ENCODE measurements around the gene COBLL1. TPM values are rescaled to one million over a fixed set of nuclear protein-coding genes. Genes with fewer than 3 reads are reported as not detected.

COBLL1 gene
- total RNA-seq, 1 experiment from 2014 or later, result 5.9 TPM

DNA sequence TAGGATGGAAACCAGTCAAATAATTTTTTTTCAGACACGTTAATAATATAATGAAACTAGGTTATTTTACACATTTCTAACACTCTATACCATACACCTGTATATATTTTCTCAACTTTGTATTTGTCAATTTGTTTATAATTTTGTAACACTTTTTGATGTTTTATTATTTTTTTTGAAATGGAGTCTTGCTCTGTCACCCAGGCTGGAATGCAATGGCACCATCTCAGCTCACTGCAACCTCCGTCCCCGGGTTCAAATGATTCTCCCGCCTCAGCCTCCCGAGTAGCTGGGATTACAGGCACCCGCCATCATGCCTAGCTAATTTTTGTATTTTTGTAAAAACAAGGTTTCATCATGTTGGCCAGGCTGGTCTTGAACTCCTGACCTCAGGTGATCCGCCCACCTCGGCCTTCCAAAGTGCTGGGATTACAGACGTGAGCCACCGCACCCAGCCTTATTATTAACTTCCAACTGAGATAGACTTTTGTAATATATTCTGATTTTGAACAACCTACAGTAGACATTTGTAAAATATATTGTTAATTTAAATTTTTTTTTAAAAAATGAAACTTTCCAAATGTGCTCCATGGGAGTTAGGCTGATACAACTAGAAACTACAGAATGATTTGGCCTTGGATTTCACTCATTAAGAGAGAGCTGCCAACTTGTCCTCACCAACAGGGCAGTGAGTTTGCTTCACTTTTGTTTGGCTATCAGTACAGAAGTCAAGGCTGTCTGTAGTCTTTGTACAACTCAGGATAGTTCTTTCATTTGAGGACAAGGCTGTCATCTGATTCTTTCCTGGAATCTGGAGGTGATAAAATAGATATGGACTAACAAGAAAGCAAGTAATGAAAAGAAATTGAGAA, 33.9 kb upstream of the COBLL1 start:
- Histone ChIP-seq H3K9me3 (ENCODE audit: control insufficient read depth, low read depth, low read length) (no peaks in the 10 kb centered on the region), H3K79me1 (ENCODE audit: insufficient read depth, low read depth, low read length, poor library complexity, severe bottlenecking) (no peaks in the 10 kb centered on the region), H3K23me2 (ENCODE audit: insufficient read length, low read depth, low read length, poor library complexity, severe bottlenecking) (no peaks in the 10 kb centered on the region), H3K27ac (ENCODE audit: insufficient read length, low read depth, low read length) (no peak overlapping the region), H2BK5ac (ENCODE audit: insufficient read length, low read length) (no peak overlapping the region), H2BK12ac (ENCODE audit: insufficient read length, low read depth, low read length) (no peak overlapping the region), H4K20me1 (ENCODE audit: control insufficient read depth, insufficient read depth, insufficient read length) (no peaks in the 10 kb centered on the region), H3K27me3 (ENCODE audit: insufficient read depth, low read length) (no peaks in the 10 kb centered on the region), H2AFZ (ENCODE audit: low read length) (no peak overlapping the region), H3K18ac (ENCODE audit: insufficient read length, low read depth, low read length) (no peak overlapping the region), H3K79me2 (ENCODE audit: insufficient read depth, low read length) (no peaks in the 10 kb centered on the region), H4K5ac (ENCODE audit: insufficient read length, low read depth, low read length) (no peak overlapping the region), H2AK5ac (ENCODE audit: insufficient read length, low read length) (no peak overlapping the region), H3K4ac (ENCODE audit: low read depth, low read length) (no peak overlapping the region), H3K23ac (ENCODE audit: insufficient read length, low read depth, low read length) (no peak overlapping the region), H3K9ac (ENCODE audit: extremely low read depth, insufficient read length, low read length) (no peak overlapping the region), H2BK120ac (ENCODE audit: low read depth, low read length, poor library complexity, severe bottlenecking) (no peak overlapping the region), H2BK15ac (ENCODE audit: low read depth, low read length) (no peak overlapping the region), H3K4me2 (ENCODE audit: insufficient read depth, insufficient read length, low read length) (no peak overlapping the region), H3K56ac (ENCODE audit: insufficient read length, low read depth, low read length) (no peak overlapping the region), H4K91ac (ENCODE audit: insufficient read length, low read depth, low read length) (no peak overlapping the region), H3K4me1 (ENCODE audit: insufficient read depth, low read length) (no peaks in the 10 kb centered on the region), H3T11ph (ENCODE audit: low read length) (no peak overlapping the region), H4K8ac (replicated peaks; ENCODE audit: insufficient read length, low read depth, low read length) (no peak overlapping the region), H2BK20ac (ENCODE audit: low read depth, low read length, poor library complexity, severe bottlenecking) (no peak overlapping the region), H3K14ac (ENCODE audit: insufficient read depth, low read length) (no peak overlapping the region)
- no peaks in the 10 kb centered on the region for H3K27me3 Mint-ChIP-seq (ENCODE audit: low read depth)
- no CpG with 5 or more reads among the region's 10 CpGs for WGBS (ENCODE audit: extremely low coverage, insufficient read length, low lambda C conversion rate)
- H3K9me3 Mint-ChIP-seq, result no peaks in the 10 kb centered on the region; a peak in 1 of 5 replicates
- TF ChIP-seq, protein P1, sequence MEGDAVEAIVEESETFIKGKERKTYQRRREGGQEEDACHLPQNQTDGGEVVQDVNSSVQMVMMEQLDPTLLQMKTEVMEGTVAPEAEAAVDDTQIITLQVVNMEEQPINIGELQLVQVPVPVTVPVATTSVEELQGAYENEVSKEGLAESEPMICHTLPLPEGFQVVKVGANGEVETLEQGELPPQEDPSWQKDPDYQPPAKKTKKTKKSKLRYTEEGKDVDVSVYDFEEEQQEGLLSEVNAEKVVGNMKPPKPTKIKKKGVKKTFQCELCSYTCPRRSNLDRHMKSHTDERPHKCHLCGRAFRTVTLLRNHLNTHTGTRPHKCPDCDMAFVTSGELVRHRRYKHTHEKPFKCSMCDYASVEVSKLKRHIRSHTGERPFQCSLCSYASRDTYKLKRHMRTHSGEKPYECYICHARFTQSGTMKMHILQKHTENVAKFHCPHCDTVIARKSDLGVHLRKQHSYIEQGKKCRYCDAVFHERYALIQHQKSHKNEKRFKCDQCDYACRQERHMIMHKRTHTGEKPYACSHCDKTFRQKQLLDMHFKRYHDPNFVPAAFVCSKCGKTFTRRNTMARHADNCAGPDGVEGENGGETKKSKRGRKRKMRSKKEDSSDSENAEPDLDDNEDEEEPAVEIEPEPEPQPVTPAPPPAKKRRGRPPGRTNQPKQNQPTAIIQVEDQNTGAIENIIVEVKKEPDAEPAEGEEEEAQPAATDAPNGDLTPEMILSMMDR (conservative IDR thresholded peaks at IDR 0.05), result no peak
- no peaks in the 10 kb centered on the region for H3K36me3 Mint-ChIP-seq (ENCODE audit: insufficient read depth in 1 of 3, low read depth in 3 of 3)
- peaks cover 7 to 8% of the 10 kb centered on the region in 2 experiments for H3K4me1 Mint-ChIP-seq
- H3K27ac Mint-ChIP-seq, result no peak overlapping the region
- H3K4me3 Mint-ChIP-seq, result no peak overlapping the region
- no peak for DNase-seq
